ENCODE measurements around the gene IQSEC2.

The IQSEC2 gene
- total RNA-seq: 0.87 to 1.1 reads per million in 2 donors

- DNase-seq: no peak
Measured at GRCh38 chrX:53281321-53281822, at the start of gene IQSEC2. TSS of gene IQSEC2 (minus strand) at chrX:53281584.

- no peak for DNase-seq
Measured at GRCh38 chrX:53330331-53330730, 48.9 kb upstream of the IQSEC2 start.

GRCh38 chrX:53324803-53325202 is 43.4 kb upstream of the IQSEC2 start:
- no peak for DNase-seq

- DNase-seq: no peak
Measured at GRCh38 chrX:53324085-53324484, 42.7 kb upstream of the IQSEC2 start.

- DNase-seq: no peak
Measured at GRCh38 chrX:53323196-53323595, 41.8 kb upstream of the IQSEC2 start.

DNA sequence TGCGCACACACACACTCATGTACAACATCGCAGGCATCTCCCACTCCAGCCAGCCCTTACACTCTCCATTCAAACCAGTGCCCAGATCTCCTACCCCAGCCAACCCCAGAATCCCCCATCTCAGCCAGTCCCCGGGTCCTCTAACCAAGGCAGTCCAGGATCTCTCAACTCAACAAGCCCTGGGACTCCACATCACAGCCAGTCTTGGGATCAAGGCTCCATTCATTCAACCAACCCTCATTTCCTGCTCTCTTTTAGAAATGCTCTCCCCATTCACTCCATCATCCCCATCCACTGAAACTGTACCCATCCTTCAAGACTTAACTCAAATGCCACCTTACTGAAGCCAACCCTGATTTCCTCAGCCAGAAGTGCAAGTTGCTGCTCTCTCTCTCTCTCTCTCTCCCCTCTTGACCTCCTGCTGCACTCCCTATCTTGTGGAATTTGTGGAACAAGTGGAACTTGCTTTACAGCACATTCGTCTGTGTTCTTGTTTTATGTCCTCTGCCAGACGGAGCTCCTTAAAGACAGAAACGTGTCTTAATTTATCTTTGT is 40.6 kb upstream of the IQSEC2 start:
- no peak for DNase-seq

DNA sequence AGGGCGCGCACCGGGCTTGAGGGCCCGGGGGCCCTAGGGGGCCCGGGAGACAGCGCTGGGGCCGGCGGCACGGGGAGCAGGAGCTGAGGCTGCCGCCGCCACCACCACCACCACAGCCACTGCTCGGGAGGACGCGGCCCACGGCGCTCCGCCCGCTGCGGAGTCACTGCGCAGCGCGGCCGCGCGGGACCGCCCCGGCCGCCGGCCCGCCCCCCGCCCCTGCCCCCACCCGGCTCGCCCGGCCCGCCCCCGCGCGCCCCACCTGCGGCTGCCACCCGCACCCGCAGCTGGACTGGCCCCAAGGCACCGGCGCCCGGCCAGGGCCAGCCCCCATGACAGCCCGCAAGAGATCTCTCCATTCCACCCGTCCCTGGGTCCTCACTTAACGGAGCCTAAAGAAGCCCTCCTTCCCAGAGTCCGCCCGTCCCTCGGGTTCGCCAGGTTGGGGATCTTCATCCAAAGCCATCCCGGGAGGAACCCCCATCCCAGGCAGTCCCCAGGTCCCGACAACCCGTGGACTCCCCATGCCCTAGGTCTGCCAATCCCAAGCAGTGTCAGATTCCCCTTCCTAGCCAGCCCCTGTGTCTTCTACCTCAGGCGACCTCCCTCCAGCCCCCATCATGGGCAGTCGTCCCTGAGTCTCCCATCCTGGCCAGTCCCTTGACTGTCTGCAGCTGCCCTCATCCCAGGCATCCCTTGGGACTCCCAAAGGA is 40.0 kb upstream of the IQSEC2 start:
- DNase-seq: no peak

DNA sequence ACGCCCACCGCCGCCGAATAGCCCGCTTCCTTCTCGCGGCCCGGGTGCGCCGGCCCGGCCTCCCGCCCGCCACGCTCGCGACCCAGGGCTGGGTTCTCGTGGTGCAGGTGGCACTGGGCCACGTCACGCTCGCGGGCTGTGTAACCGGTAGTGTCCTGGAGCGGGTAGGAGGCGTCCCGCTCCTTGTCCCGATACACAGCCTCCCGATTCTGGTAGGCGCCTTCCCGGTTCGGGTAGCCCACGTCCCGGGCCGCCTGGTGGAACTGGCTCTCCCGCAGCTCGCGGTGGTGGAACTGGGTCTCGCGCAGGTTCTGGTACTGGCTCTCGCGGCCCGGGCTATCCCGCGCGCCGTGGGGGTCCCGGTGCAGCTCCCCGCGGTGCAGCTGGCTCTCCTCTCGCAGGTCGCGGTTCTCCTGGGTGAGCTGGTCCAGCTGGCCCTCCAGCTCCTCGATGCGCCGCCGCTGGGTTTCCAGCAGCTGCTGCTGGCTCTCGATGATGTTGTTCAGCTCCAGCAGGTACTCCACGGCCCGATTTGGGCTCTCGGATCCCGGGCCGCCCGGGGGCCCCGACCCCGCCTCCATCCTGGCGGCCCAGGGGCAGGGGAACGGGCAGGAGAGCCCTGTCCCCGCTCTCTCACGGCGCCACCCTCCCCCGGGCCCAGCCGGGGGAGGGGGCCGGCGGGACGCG is 39.3 kb upstream of the IQSEC2 start:
- peak; percentile 18 for DNase-seq

GRCh38 chrX:53319614-53320542 is 38.5 kb upstream of the IQSEC2 start:
- no peak for DNase-seq

GRCh38 chrX:53318766-53319353 is 37.5 kb upstream of the IQSEC2 start:
- no peak for DNase-seq

DNA sequence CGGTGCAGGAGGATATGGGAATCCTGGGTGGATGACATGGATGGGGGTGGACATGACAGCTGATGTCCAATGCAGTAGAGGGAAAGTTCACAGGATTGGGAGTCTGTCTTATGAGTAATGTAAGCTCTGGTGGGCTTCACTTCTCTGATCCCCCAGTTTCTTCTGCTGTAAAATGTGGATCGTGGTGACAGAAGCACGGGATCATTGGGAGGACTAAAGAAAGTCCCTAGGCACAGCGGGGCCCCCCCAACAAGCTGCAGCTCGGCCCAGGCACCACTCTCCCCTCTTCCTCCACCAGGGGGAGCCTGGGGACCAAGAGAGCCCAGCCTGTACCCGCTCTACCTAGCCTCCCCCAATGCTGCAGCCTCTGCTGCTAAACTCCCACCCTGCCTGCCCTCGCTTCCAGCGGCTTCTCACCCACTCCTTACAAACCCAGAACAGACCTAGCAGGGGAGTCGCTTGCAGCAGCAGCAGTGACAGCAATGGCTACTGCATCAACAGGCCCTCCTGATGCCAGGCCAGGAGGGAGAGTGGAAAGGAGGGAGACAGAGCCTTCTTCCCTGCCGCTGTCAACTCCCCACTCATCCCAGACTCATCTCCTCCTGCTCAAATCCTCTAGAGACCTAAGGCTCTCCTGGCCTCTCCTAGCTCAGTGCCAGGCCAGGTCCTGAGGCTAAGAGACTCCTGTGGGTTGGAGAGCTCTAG is 36.1 kb upstream of the IQSEC2 start:
- peak; percentile 9 for DNase-seq

DNA sequence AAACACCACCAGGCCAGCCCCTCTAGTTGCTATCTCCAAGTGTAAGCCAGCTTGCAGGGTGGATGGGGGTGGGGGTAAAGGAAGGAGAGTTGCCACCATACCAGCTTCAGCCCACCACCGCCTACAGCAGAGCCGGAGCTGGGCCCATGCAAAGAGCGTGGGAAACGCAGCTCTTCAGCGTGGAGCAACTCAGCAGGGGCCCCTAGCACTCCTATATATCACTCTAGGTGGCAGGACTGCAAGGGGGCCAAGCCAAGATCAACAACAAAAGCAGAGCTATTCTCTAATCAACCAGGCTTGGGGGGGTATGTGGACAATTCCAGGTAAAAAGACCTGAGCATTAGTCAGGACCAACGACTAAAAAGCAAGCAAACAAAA is 35.5 kb upstream of the IQSEC2 start:
- no peak for DNase-seq

GRCh38 chrX:53316111-53316859 is 34.9 kb upstream of the IQSEC2 start:
- DNase-seq: no peak

- DNase-seq: no peak
Measured at GRCh38 chrX:53313728-53314105, 32.3 kb upstream of the IQSEC2 start.

DNA sequence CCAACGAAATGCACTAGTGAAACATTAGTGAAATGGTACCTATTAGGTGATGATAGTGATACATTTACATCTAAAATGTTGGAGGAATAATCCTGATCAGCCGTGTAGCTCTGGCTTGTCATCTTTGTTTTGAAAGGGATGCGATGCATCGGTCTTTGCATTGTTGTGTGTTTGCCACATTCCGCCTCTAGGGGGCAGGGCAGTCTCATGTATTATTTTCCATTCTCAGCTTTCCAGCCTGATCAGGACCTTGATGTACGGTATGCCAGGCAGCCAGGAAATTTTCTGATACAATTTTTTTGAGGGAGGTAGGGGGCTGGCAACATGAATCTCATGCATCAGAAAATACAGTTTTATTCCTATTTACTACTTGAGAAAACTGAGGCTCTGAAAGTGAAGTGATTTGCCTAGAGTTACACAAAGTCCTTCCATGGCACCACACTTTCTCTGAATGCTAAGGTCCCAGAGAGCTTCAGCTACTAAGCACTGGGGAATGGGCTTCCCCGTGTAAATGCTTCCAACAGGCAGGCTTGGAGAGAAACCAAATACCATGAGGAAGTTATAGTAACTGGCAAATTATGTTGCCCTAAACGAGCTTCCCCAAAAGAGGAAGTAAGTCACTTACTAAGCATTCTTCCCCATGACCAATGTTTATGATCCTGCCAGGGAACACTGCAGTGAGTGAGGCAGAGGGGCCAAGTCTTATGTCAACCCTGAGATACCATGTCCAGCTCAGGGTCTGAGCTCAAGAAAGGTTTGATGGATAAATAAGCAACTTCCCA is 31.8 kb upstream of the IQSEC2 start:
- no peak for DNase-seq

DNA sequence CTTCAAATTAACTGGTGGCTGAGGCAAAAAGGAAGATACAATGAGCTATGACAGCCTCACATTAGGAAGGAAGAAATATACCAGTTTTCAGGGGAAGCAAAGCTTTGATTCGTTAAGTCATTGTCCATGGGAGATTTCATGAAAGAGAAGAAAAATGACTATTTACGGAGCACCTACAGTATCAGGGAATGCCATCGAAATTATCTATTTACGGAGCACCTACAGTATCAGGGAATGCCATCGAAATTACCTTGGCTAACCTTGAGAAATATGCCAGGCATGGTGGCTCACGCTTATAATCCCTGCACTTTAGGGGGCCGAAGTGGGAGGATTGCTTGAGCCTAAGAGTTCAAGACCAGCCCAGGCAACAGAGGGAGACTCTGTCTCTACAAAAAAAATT is 28.5 kb upstream of the IQSEC2 start:
- DNase-seq: no peak

- no peak for DNase-seq
Measured at GRCh38 chrX:53308836-53309235, 27.5 kb upstream of the IQSEC2 start.

- DNase-seq: no peak
Measured at GRCh38 chrX:53305996-53306937, 24.9 kb upstream of the IQSEC2 start.
